Liver (tissue), 9 donors: ENCODE data around the gene COG2. TPM values are rescaled to one million over a fixed set of nuclear protein-coding genes. Genes with fewer than 3 reads are reported as not detected.

Experiments used
- DNase-seq: peaks from one replicate; pipeline ENCODE4 v3.0.0-alpha.2; 2017; ENCODE audit warnings: low spot score
- H3K27ac ChIP-seq, 2 donors: one replicate each; pipeline ENCODE4 v1.7.0; 2013; ENCODE audit warnings: inconsistent platforms in 2 of 2, low read length in 2 of 2, control low read depth in 1 of 2, low read depth in 1 of 2, mild to moderate bottlenecking in 1 of 2
- H3K27me3 ChIP-seq, 4 donors: one replicate each; pipeline versions ENCODE4 v1.6.1 to v1.7.0; 2013; ENCODE audit warnings: low read length in 3 of 4, inconsistent platforms in 1 of 4, mild to moderate bottlenecking in 1 of 4, moderate library complexity in 1 of 4; ENCODE audit not compliant: control insufficient read depth in 4 of 4, insufficient read depth in 4 of 4
- H3K36me3 ChIP-seq, 4 donors: one replicate each; pipeline versions ENCODE4 v1.6.1 to v1.7.0; 2013; ENCODE audit warnings: low read length in 3 of 4, mild to moderate bottlenecking in 3 of 4, low read depth in 1 of 4, moderate library complexity in 1 of 4; ENCODE audit not compliant: control insufficient read depth in 4 of 4, insufficient read depth in 3 of 4
- H3K4me1 ChIP-seq, 4 donors: one replicate each; pipeline versions ENCODE4 v1.6.1 to v1.7.0; 2013; ENCODE audit warnings: low read length in 3 of 4, mild to moderate bottlenecking in 3 of 4, moderate library complexity in 1 of 4; ENCODE audit not compliant: control insufficient read depth in 4 of 4, insufficient read depth in 4 of 4
- H3K4me3 ChIP-seq, 3 donors: one replicate each; pipeline versions ENCODE4 v1.6.1 to v1.7.0; 2013; ENCODE audit warnings: low read length in 3 of 3, control low read depth in 1 of 3, low read depth in 1 of 3, mild to moderate bottlenecking in 1 of 3
- H3K9ac ChIP-seq, 2 donors: one replicate each; pipeline ENCODE4 v1.7.0; 2013; ENCODE audit warnings: low read length in 2 of 2, mild to moderate bottlenecking in 2 of 2, moderate library complexity in 2 of 2, control low read depth in 1 of 2, low read depth in 1 of 2
- H3K9me3 ChIP-seq, 4 donors: one replicate each; pipeline versions ENCODE4 v1.6.1 to v1.7.0; 2013; ENCODE audit warnings: low read length in 3 of 4; ENCODE audit not compliant: control insufficient read depth in 4 of 4
- ATF3 ChIP-seq: IDR thresholded peaks from 2 replicates; pipeline ENCODE4 v1.6.1; 2016; ENCODE audit warnings: antibody characterized with exemption
- FOXA1 ChIP-seq: IDR thresholded peaks from 2 replicates; pipeline ENCODE4 v1.6.1; 2016; ENCODE audit warnings: antibody characterized with exemption
- GABPA ChIP-seq, 2 donors: IDR thresholded peaks in 1 of 2; conservative IDR thresholded peaks in 1 of 2; 2 replicates each; pipeline ENCODE4 v1.6.1; 2016; ENCODE audit warnings: antibody characterized with exemption in 2 of 2, mild to moderate bottlenecking in 1 of 2, moderate library complexity in 1 of 2
- HNF4A ChIP-seq, 2 donors: conservative IDR thresholded peaks; 2 replicates each; pipeline ENCODE4 v1.6.1; 2016; ENCODE audit warnings: antibody characterized with exemption in 2 of 2, mild to moderate bottlenecking in 2 of 2
- HNF4G ChIP-seq: IDR thresholded peaks from 2 replicates; pipeline ENCODE4 v1.6.1; 2016; ENCODE audit warnings: antibody characterized with exemption
- NR2F2 ChIP-seq: IDR thresholded peaks from 2 replicates; pipeline ENCODE4 v1.6.1; 2016; ENCODE audit warnings: antibody characterized with exemption
- RAD21 ChIP-seq, 2 donors: IDR thresholded peaks; 2 replicates each; pipeline ENCODE4 v1.6.1; 2016; ENCODE audit warnings: antibody characterized with exemption in 2 of 2, mild to moderate bottlenecking in 2 of 2
- RXRA ChIP-seq, 2 donors: IDR thresholded peaks; 2 replicates each; pipeline ENCODE4 v1.6.1; 2017 to 2018; ENCODE audit warnings: antibody characterized with exemption in 2 of 2, mild to moderate bottlenecking in 1 of 2
- SP1 ChIP-seq: IDR thresholded peaks from 2 replicates; pipeline ENCODE4 v1.6.1; 2018; ENCODE audit warnings: antibody characterized with exemption, mild to moderate bottlenecking
- TAF1 ChIP-seq: conservative IDR thresholded peaks from 2 replicates; pipeline ENCODE4 v1.6.1; 2016; ENCODE audit warnings: antibody characterized with exemption, mild to moderate bottlenecking
- WGBS: extraction: QIAGEN DNeasy Blood & Tissue Kit; methylation state at CpG from one replicate; pipeline ENCODE4 v1.1.7; 2013; 5-methylcytosine and 5-hydroxymethylcytosine counted together
- polyA plus RNA-seq, 2 donors: library from polyadenylated mRNA; stranded (reverse) in 1 of 2; unstranded in 1 of 2; fragments of 200-250 nt in 1 of 2; fragments of >200 nt in 1 of 2; fragmentation: Nextera tagmentation in 1 of 2; extraction: Ambion mirVana in 1 of 2; gene quantifications; one replicate each; pipeline versions ENCODE4 v1.2.1 to v1.2.3, GENCODE V29; 2013 to 2015
- total RNA-seq, 2 donors: library from RNA; depleted of rRNA; stranded (reverse); fragments of >200 nt; gene quantifications; one replicate each; pipeline ENCODE4 v1.2.3, GENCODE V29; 2014
- TF ChIP-seq, protein P1 (sequence below): fragments of 150-350 bp; IDR thresholded peaks from 2 replicates; pipeline ENCODE4 v1.5.1; 2017; ENCODE audit warnings: improper control_type of control experiment, low read depth, low read length; ENCODE audit not compliant: missing input control
- TF ChIP-seq, protein P2 (sequence below): IDR thresholded peaks from 2 replicates; pipeline ENCODE4 v1.6.1; 2016; ENCODE audit warnings: antibody characterized with exemption
- donor health status: healthy.
- donor health status: healthy.
- donor health status: healthy.
- donor health status: healthy.
- donor health status: healthy.

The COG2 gene
- total and polyA plus RNA-seq, 4 donors, result 6.4 to 16.1 (median 14.3) TPM

DNA sequence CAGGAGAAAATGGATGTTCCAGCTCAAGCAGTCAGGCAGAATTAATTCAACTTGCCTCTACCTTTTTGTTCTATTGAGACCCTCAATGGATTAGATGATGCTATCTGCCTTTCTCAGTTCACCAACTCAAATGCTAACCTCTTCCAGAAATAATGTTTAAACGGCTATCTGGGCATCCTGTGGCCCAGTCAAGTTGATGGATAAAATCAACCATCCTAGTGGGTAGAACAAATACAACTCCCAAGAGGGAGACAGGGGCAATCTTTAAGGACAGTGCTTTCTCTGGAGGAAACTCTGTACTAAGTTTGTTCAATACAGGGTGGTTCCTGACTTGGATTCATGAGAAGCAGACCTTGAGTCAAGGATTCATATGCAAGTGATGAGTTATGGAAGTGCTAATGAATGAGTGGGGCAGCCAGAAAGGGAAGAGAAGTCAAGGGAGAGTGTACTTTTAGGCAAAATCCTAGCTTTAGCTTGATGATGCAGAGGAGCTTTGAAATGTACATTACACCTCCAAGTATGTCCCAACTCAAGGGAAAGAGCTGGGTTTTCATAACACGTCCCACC, 49.4 kb upstream of the COG2 start:
- peaks cover 0 to 2% (median 0%) of the 10 kb centered on the region in 4 donors for H3K27me3 ChIP-seq
- no peaks in the 10 kb centered on the region for H3K36me3 ChIP-seq
- no peak overlapping the region for H3K4me3 ChIP-seq
- TF ChIP-seq, protein P1, sequence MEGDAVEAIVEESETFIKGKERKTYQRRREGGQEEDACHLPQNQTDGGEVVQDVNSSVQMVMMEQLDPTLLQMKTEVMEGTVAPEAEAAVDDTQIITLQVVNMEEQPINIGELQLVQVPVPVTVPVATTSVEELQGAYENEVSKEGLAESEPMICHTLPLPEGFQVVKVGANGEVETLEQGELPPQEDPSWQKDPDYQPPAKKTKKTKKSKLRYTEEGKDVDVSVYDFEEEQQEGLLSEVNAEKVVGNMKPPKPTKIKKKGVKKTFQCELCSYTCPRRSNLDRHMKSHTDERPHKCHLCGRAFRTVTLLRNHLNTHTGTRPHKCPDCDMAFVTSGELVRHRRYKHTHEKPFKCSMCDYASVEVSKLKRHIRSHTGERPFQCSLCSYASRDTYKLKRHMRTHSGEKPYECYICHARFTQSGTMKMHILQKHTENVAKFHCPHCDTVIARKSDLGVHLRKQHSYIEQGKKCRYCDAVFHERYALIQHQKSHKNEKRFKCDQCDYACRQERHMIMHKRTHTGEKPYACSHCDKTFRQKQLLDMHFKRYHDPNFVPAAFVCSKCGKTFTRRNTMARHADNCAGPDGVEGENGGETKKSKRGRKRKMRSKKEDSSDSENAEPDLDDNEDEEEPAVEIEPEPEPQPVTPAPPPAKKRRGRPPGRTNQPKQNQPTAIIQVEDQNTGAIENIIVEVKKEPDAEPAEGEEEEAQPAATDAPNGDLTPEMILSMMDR, result no peak
- TF ChIP-seq TAF1 (no peak), GABPA (IDR thresholded peaks at IDR 0.05 in 1 of 2, conservative IDR thresholded peaks at IDR 0.05 in 1 of 2) (no peak), NR2F2 (no peak), HNF4G (no peak), SP1 (no peak), HNF4A (conservative IDR thresholded peaks at IDR 0.05) (no peak), RAD21 (IDR thresholded peaks at IDR 0.05) (no peak)
- TF ChIP-seq, protein P2, sequence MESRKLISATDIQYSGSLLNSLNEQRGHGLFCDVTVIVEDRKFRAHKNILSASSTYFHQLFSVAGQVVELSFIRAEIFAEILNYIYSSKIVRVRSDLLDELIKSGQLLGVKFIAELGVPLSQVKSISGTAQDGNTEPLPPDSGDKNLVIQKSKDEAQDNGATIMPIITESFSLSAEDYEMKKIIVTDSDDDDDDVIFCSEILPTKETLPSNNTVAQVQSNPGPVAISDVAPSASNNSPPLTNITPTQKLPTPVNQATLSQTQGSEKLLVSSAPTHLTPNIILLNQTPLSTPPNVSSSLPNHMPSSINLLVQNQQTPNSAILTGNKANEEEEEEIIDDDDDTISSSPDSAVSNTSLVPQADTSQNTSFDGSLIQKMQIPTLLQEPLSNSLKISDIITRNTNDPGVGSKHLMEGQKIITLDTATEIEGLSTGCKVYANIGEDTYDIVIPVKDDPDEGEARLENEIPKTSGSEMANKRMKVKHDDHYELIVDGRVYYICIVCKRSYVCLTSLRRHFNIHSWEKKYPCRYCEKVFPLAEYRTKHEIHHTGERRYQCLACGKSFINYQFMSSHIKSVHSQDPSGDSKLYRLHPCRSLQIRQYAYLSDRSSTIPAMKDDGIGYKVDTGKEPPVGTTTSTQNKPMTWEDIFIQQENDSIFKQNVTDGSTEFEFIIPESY, result no peak
- H3K4me1 ChIP-seq, result no peaks in the 10 kb centered on the region
- no peak for DNase-seq
- WGBS, result 38% methylated on average over 2 of the region's 2 CpGs
- H3K27ac ChIP-seq, result no peak overlapping the region
- H3K9ac ChIP-seq, result no peak overlapping the region
- H3K9me3 ChIP-seq, result no peaks in the 10 kb centered on the region

GRCh38 chr1:230594214-230594773, 48.0 kb upstream of the COG2 start:
- no peak overlapping the region for H3K9ac ChIP-seq
- WGBS, result 83% methylated on average over 1 of the region's 1 CpG

More at GRCh38 chr1:230594214-230594773, 48.0 kb upstream of the COG2 start:
- H3K9me3 ChIP-seq, result no peaks in the 10 kb centered on the region
- no peak overlapping the region for H3K4me3 ChIP-seq
- H3K4me1 ChIP-seq, result no peaks in the 10 kb centered on the region
- no peaks in the 10 kb centered on the region for H3K36me3 ChIP-seq
- H3K27me3 ChIP-seq, result peaks cover 0 to 2% (median 0%) of the 10 kb centered on the region in 4 donors
- H3K27ac ChIP-seq, result no peak overlapping the region
- DNase-seq, result no peak
- TF ChIP-seq RXRA (IDR thresholded peaks at IDR 0.05) (no peak), FOXA1 (no peak), TAF1 (no peak), ATF3 (no peak)
- TF ChIP-seq, protein P2, result no peak
